ENCODE data around the gene RPP25L.

The RPP25L gene

GRCh38 chr9:34568774-34569173 is 43.1 kb downstream of the RPP25L start:
- no peak for DNase-seq (ENCODE audit: low read depth)

- no peak for DNase-seq (ENCODE audit: low read depth)
These were observed 43.8 kb downstream of the RPP25L start for GRCh38 chr9:34568133-34568532.

GRCh38 chr9:34566972-34567371 is 44.9 kb downstream of the RPP25L start:
- no peak for DNase-seq (ENCODE audit: low read depth)

GRCh38 chr9:34566322-34566721 is 45.6 kb downstream of the RPP25L start:
- no peak for DNase-seq (ENCODE audit: low read depth)

GRCh38 chr9:34565856-34566255 is 46.0 kb downstream of the RPP25L start:
- DNase-seq (ENCODE audit: low read depth): no peak

- no peak for DNase-seq (ENCODE audit: low read depth)
These were observed 47.3 kb downstream of the RPP25L start for GRCh38 chr9:34564617-34565016.

- no peak for DNase-seq (ENCODE audit: low read depth)
These were observed 48.6 kb downstream of the RPP25L start for GRCh38 chr9:34563262-34563661.

- peak; percentile 10 for DNase-seq (ENCODE audit: low read depth)
These were observed 49.7 kb downstream of the RPP25L start for GRCh38 chr9:34562135-34562745.

GRCh38 chr9:34560599-34561214 is 51.2 kb downstream of the RPP25L start:
- no peak for DNase-seq (ENCODE audit: low read depth)
